GF-D8 (cell line): Measurements from ENCODE around the gene GPT2.

ENCODE experiments used
- DNase-seq: peaks from one replicate; lab custom pipeline; 2025; lab: John Stamatoyannopoulos, UW

GPT2 gene

GRCh38 chr16:46896314-46896968 lies 12.3 kb downstream of the GPT2 start:
- DNase-seq: no peak

- no peak for DNase-seq
These were observed 13.3 kb downstream of the GPT2 start for GRCh38 chr16:46897471-46897870.

GRCh38 chr16:46898006-46898405 lies 13.8 kb downstream of the GPT2 start:
- no peak for DNase-seq

- no peak for DNase-seq
These were observed 15.4 kb downstream of the GPT2 start for GRCh38 chr16:46899443-46900143.

- DNase-seq: no peak
These were observed 16.5 kb downstream of the GPT2 start for GRCh38 chr16:46900455-46901235.

GRCh38 chr16:46901709-46902108 lies 17.5 kb downstream of the GPT2 start:
- no peak for DNase-seq

GRCh38 chr16:46903255-46903905 lies 19.2 kb downstream of the GPT2 start:
- DNase-seq: no peak

- DNase-seq: no peak
These were observed 20.3 kb downstream of the GPT2 start for GRCh38 chr16:46904471-46904870.

- no peak for DNase-seq
These were observed 22.3 kb downstream of the GPT2 start for GRCh38 chr16:46906360-46907060.

- no peak for DNase-seq
These were observed 23.1 kb downstream of the GPT2 start for GRCh38 chr16:46907061-46907774.

- peak; percentile 20 for DNase-seq
These were observed 24.6 kb downstream of the GPT2 start for GRCh38 chr16:46908540-46909372.

GRCh38 chr16:46911038-46911437 lies 26.9 kb downstream of the GPT2 start:
- no peak for DNase-seq

GRCh38 chr16:46911650-46912049 lies 27.5 kb downstream of the GPT2 start:
- DNase-seq: no peak

- no peak for DNase-seq
These were observed 30.5 kb downstream of the GPT2 start for GRCh38 chr16:46914556-46915201.

- no peak for DNase-seq
These were observed 31.4 kb downstream of the GPT2 start for GRCh38 chr16:46915483-46916025.

GRCh38 chr16:46916980-46917379 lies 32.8 kb downstream of the GPT2 start:
- DNase-seq: no peak

GRCh38 chr16:46918400-46918799 lies 34.2 kb downstream of the GPT2 start:
- DNase-seq: no peak

GRCh38 chr16:46918905-46919792 lies 35.0 kb downstream of the GPT2 start:
- no peak for DNase-seq
